ENCODE measurements around the gene TULP3. TPM values are rescaled to one million over a fixed set of nuclear protein-coding genes. Genes with fewer than 3 reads are reported as not detected.

The TULP3 gene
- total and polyA plus RNA-seq, 2 donors (not counting 3 experiments of a cell fraction or from before 2014, with no cell fraction given): 30.8 to 31.0 TPM

GRCh38 chr12:2980630-2981029, 89.9 kb downstream of the TULP3 start:
- no peak overlapping the region for H3K9ac ChIP-seq (replicated peaks; ENCODE audit: extremely low read depth, insufficient read depth, low read length)
- no peaks in the 10 kb centered on the region for H3K9me1 ChIP-seq (replicated peaks; ENCODE audit: control insufficient read depth, extremely low read depth, insufficient read depth, low read length)
- FAIRE-seq: no peak

More at GRCh38 chr12:2980630-2981029, 89.9 kb downstream of the TULP3 start:
- H3K27me3 ChIP-seq (ENCODE audit: control insufficient read depth in 2 of 2, insufficient read depth in 2 of 2, low read length in 2 of 2): no peaks in the 10 kb centered on the region
- no peaks in the 10 kb centered on the region for H3K9me3 ChIP-seq (replicated peaks; ENCODE audit: control insufficient read depth, insufficient read depth, low read length)
- ChIA-PET CTCF (interaction anchor here (0.6 kb wide), 1 partner anchor 94 kb away, joined by 3 read pairs; no protein-coding TSS in a partner anchor), POLR2A (interaction anchor here (0.7 kb wide), 1 partner anchor 18 kb away, joined by 3 read pairs; no protein-coding TSS in a partner anchor)
- TF ChIP-seq CTCF (IDR thresholded peaks at IDR 0.05; ENCODE audit: extremely low read depth in 1 of 2, insufficient read depth in 1 of 2, low read depth in 1 of 2, low read length in 2 of 2) (no peak), GATA2 (IDR thresholded peaks at IDR 0.05; ENCODE audit: insufficient read depth, insufficient read length, low read depth, low read length) (no peak), POLR2AphosphoS5 (IDR thresholded peaks at IDR 0.05; ENCODE audit: insufficient read depth, low read depth, low read length) (no peak), POLR2A (IDR thresholded peaks at IDR 0.05; ENCODE audit: low read depth, low read length) (no peak), FOS (IDR thresholded peaks at IDR 0.05; ENCODE audit: borderline replicate concordance, insufficient read depth, low read length) (no peak), EZH2 (IDR thresholded peaks at IDR 0.05; ENCODE audit: borderline replicate concordance, low read depth, low read length, severe bottlenecking) (no peak), MAX (IDR thresholded peaks at IDR 0.05; ENCODE audit: insufficient read depth, insufficient read length) (no peak), JUN (IDR thresholded peaks at IDR 0.05; ENCODE audit: borderline replicate concordance, insufficient read depth, insufficient read length, low read depth) (no peak), MYC (IDR thresholded peaks at IDR 0.05; ENCODE audit: low read depth, low read length) (no peak)
- dilution Hi-C loops (cut with MboI; ENCODE audit: extremely low pct_ligation_motif_present, low sequenced_read_pairs) (no loop called here), intact Hi-C loops (cut with micrococcal nuclease) (no loop called here)
- no peak overlapping the region for H3K4me2 ChIP-seq (ENCODE audit: insufficient read depth, low read length)
- no peak overlapping the region for H3K27ac ChIP-seq (ENCODE audit: insufficient read depth, low read depth, low read length)
- no peak for DNase-seq (ENCODE audit: low read depth, low spot score)
- no peaks in the 10 kb centered on the region for H3K4me1 ChIP-seq (ENCODE audit: control insufficient read depth, extremely low read depth, insufficient read depth, low read length)
- no peaks in the 10 kb centered on the region for H4K20me1 ChIP-seq (replicated peaks; ENCODE audit: control insufficient read depth, extremely low read depth, insufficient read depth, low read length)
- H3K4me3 ChIP-seq (replicated peaks in 1 of 3; ENCODE audit: insufficient read depth in 1 of 3, low read depth in 1 of 3, low read length in 3 of 3): no peak overlapping the region
- peaks cover 0 to 11% of the 10 kb centered on the region in 2 experiments for H3K36me3 ChIP-seq (ENCODE audit: control insufficient read depth in 2 of 2, extremely low read depth in 1 of 2, insufficient read depth in 2 of 2, low read length in 2 of 2)
- no peak overlapping the region for H2AFZ ChIP-seq (ENCODE audit: low read depth, low read length)
- H3K79me2 ChIP-seq (ENCODE audit: control insufficient read depth, insufficient read depth, low read length): peaks cover 37% of the 10 kb centered on the region
- BruUV-seq (replicated peaks): no TSS peak

All from endothelial cell of umbilical vein (primary cell).